Prostate gland (tissue), 2 donors: ENCODE measurements around the gene SACM1L.

Experiments used
- POLR2A ChIP-seq: fragments of 450-650 bp; IDR thresholded peaks from one replicate; pipeline ENCODE4 v1.6.1; 2016; ENCODE audit warnings: antibody characterized with exemption, mild to moderate bottlenecking
- POLR2AphosphoS5 ChIP-seq: sonication (generic); formaldehyde crosslinking; IDR thresholded peaks from one replicate; pipeline ENCODE4 v1.6.1; 2017; ENCODE audit warnings: antibody characterized with exemption
- TF ChIP-seq, protein P1 (sequence below), 4 experiments: fragments of 200-600 bp in 2 of 4; fragments of 450-650 bp in 2 of 4; sonication (generic) in 2 of 4; IDR thresholded peaks; 1 replicate in 3 of 4; 2 replicates in 1 of 4; pipeline ENCODE4 v1.5.1; 2016 to 2019; ENCODE audit warnings: antibody characterized with exemption in 4 of 4, mild to moderate bottlenecking in 2 of 4, moderate library complexity in 2 of 4

- no peak for TF ChIP-seq POLR2AphosphoS5
- TF ChIP-seq, protein P1, sequence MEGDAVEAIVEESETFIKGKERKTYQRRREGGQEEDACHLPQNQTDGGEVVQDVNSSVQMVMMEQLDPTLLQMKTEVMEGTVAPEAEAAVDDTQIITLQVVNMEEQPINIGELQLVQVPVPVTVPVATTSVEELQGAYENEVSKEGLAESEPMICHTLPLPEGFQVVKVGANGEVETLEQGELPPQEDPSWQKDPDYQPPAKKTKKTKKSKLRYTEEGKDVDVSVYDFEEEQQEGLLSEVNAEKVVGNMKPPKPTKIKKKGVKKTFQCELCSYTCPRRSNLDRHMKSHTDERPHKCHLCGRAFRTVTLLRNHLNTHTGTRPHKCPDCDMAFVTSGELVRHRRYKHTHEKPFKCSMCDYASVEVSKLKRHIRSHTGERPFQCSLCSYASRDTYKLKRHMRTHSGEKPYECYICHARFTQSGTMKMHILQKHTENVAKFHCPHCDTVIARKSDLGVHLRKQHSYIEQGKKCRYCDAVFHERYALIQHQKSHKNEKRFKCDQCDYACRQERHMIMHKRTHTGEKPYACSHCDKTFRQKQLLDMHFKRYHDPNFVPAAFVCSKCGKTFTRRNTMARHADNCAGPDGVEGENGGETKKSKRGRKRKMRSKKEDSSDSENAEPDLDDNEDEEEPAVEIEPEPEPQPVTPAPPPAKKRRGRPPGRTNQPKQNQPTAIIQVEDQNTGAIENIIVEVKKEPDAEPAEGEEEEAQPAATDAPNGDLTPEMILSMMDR (IDR thresholded peaks at IDR 0.05), result no peak
- no peak for TF ChIP-seq POLR2A
Observed at GRCh38 chr3:45749880-45750279, 60.7 kb downstream of the SACM1L start.
